Cardiac atrium fibroblast (primary cell): Measurements from ENCODE around the gene PCDHA1. TPM values are rescaled to one million over a fixed set of nuclear protein-coding genes. Genes with fewer than 3 reads are reported as not detected.

Experiments used
- total RNA-seq: library from RNA; depleted of rRNA; stranded (reverse); fragments of >200 nt; gene quantifications from 2 replicates; pipeline ENCODE4 v1.2.3, GENCODE V29; 2015

PCDHA1 gene
- not detected in 2 replicates for total RNA-seq

DNA sequence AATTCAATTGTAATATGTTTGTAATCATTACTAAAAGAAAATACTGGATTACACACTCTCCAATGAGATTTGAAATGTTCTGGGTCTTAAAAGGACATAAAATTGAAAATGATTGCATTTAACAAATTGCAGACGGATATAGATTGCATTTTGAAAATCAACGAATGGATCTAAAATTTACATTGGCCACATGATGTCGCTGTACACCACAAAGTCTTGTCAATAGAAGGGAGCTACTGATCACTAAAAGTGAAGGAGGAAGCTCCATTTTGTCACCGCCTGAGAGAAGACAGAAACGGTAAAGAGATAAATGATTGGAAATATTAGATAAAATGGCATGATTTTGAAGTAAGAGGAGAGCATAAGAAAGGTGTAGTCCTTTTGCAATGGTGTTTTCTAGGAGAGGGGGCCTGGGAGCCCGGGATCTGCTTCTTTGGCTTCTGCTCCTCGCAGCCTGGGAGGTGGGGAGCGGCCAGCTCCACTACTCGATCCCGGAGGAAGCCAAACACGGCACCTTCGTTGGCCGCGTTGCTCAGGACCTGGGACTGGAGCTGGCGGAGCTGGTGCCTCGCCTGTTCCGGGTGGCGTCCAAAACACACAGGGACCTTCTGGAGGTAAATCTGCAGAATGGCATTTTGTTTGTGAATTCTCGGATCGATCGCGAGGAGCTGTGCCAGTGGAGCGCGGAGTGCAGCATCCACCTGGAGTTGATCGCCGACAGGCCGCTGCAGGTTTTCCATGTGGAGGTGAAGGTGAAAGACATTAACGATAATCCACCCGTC lies at the start of gene PCDHA1:
Gene PCDHA1 (plus strand): TSS at position 236 of the 782 bp plus-strand sequence.

DNA sequence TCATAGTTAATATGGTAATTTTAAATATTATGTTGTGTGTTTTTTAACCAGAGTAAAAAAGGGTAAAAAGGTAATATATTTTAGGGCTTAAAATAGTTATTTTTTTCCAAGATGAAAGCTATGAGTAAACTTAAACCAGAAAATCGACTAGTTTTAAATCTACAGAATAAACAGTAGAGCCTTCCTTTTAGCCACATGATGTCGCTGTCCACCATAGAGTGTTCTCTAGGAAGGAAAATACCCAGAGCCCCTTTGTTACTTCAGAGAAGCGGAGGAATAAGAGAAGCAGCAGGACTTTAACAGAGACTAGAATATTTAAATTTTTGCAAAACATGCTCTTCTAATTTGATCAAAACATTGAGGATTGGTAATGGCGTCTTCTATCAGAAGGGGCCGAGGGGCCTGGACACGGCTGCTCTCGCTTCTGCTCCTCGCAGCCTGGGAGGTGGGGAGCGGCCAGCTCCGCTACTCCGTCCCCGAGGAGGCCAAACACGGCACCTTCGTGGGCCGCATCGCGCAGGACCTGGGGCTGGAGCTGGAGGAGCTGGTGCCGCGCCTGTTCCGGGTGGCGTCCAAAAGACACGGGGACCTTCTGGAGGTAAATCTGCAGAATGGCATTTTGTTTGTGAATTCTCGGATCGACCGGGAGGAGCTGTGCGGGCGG lies 8.8 kb downstream of the PCDHA1 start, which contains the start of gene PCDHA2:
Gene PCDHA2 (plus strand): TSS at position 258 of the 664 bp plus-strand sequence.

DNA sequence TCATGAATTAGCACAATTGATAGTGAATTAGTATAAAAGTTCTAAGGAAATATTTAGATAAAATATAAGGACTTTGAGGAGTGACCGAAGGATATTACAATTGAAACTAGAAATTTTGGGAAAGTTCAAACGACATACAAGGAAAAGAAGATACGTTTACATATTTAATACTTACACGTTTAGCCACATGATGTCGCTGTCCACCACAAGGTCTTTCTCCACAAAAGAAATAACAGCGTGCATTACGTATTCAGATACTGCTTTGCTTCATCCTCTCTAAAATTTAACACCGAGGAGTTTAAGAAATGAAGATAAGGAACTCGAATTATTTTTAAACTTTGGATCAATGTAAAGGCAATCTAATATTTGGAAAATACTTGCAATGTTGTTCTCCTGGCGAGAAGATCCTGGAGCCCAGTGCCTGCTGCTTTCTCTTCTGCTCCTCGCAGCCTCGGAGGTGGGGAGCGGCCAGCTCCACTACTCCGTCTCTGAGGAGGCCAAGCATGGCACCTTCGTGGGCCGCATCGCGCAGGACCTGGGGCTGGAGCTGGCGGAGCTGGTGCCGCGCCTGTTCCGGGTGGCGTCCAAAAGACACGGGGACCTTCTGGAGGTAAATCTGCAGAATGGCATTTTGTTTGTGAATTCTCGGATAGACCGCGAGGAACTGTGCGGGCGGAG lies 15.0 kb downstream of the PCDHA1 start, which contains the start of gene PCDHA3:
Gene PCDHA3 (plus strand): TSS at position 242 of the 678 bp plus-strand sequence.

DNA sequence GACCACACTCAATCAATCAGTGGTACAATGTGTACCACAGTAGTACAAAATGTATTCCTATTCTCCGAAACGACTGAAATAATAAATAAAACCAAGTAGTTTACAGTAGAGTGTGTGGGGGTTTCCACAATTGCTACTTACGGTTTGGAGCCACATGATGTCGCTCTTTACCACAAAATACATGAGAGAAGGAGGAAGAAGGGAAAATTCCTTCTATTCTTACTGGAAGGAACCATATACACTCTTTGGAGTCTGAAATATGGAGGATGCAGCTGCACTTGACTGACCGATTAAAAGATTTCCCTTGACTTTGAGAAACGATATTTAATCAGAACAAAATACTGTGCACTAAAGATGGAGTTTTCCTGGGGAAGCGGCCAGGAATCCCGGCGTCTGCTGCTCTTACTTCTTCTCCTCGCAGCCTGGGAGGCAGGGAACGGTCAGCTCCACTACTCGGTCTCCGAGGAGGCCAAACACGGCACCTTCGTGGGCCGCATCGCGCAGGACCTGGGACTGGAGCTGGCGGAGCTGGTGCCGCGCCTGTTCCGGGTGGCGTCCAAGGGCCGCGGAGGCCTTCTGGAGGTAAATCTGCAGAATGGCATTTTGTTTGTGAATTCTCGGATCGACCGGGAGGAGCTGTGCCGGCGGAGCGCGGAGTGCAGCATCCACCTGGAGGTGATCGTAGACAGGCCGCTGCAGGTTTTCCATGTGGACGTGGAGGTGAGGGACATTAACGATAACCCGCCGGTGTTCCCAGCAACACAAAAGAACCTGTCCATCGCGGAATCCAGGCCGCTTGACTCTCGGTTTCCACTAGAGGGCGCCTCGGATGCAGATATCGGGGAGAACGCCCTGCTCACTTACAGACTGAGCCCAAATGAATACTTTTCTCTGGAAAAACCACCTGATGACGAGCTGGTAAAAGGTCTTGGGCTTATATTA lies 21.2 kb downstream of the PCDHA1 start, which contains the start of gene PCDHA4:
Gene PCDHA4 (plus strand): TSS at position 235 of the 942 bp plus-strand sequence.

GRCh38 chr5:140821375-140822280 lies 35.7 kb downstream of the PCDHA1 start, which contains the start of gene PCDHA5:
TSS of gene PCDHA5 (plus strand) at chr5:140821613.

GRCh38 chr5:140827704-140828361 lies 41.9 kb downstream of the PCDHA1 start, which contains the start of gene PCDHA6:
TSS of gene PCDHA6 (plus strand) at chr5:140827960. CDS start at chr5:140828092, 132 bp downstream.

GRCh38 chr5:140833993-140834392 lies 48.1 kb downstream of the PCDHA1 start, which contains the start of gene PCDHA7:
TSS of gene PCDHA7 (plus strand) at chr5:140834269. CDS start at chr5:140834384, 115 bp downstream.

GRCh38 chr5:140840978-140841962 lies 55.3 kb downstream of the PCDHA1 start, which contains the start of gene PCDHA8:
TSS of gene PCDHA8 (plus strand) at chr5:140841187. CDS start at chr5:140841322, 135 bp downstream.

DNA sequence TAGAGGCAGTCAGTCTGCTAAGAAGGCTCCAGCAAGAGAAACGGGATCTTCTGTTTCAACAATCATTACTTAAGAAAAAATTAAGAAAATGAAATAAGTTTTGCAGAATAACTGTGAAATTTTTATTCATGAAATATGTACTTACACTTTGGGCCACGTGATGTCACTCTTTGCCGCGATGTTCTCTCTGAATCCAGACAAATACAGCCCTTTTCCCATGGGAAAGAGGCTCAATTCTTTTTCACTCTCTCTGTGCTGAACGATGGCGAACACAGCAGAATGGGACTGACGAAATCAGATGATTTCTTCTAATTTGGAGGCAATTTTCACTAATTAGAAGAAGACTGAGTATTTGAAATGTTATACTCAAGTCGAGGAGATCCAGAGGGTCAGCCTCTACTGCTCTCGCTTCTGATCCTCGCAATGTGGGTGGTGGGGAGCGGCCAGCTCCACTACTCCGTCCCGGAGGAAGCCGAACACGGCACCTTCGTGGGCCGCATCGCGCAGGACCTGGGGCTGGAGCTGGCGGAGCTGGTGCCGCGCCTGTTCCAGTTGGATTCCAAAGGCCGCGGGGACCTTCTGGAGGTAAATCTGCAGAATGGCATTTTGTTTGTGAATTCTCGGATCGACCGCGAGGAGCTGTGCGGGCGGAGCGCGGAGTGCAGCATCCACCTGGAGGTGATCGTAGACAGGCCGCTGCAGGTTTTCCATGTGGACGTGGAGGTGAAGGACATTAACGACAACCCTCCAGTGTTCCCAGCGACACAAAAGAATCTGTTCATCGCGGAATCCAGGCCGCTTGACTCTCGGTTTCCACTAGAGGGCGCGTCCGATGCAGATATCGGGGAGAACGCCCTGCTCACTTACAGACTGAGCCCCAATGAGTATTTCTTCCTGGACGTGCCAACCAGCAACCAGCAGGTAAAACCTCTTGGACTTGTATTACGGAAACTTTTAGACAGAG lies 62.5 kb downstream of the PCDHA1 start, which contains the start of gene PCDHA9:
Gene PCDHA9 (plus strand): TSS at position 244 of the 964 bp plus-strand sequence. CDS start 114 bp downstream, at position 358.

GRCh38 chr5:140855772-140856674 lies 70.1 kb downstream of the PCDHA1 start, which contains the start of gene PCDHA10:
TSS of gene PCDHA10 (plus strand) at chr5:140855897. CDS start at chr5:140856049, 152 bp downstream.

DNA sequence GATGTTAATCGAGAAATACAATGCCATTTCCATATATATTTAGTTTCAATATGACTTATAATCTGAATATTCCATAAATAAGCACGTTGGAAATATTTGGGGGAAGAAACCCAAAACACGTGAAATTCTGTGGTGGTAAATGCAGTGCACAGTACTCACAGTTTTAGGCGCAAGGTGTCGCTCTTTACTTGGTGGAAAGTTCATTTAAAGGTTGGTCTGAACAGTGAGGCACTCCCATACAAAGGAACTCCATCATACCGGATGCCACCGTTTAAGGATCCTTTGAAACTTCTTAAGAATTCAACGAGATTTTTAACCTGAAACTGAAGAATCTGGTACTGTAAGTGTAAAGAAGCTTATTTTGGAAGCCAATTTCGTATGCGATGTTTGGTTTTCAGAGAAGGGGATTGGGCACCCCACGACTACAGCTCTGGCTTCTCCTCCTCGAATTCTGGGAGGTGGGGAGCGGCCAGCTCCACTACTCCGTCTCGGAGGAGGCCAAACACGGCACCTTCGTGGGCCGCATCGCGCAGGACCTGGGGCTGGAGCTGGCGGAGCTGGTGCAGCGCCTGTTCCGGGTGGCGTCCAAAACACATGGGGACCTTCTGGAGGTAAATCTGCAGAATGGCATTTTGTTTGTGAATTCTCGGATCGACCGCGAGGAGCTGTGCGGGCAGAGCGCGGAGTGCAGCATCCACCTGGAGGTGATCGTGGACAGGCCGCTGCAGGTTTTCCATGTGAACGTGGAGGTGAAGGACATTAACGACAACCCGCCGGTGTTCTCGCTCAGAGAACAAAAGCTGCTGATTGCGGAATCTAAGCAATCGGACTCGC lies 83.0 kb downstream of the PCDHA1 start, which contains the start of gene PCDHA11:
Gene PCDHA11 (plus strand): TSS at position 237 of the 834 bp plus-strand sequence. CDS start 147 bp downstream, at position 384.

DNA sequence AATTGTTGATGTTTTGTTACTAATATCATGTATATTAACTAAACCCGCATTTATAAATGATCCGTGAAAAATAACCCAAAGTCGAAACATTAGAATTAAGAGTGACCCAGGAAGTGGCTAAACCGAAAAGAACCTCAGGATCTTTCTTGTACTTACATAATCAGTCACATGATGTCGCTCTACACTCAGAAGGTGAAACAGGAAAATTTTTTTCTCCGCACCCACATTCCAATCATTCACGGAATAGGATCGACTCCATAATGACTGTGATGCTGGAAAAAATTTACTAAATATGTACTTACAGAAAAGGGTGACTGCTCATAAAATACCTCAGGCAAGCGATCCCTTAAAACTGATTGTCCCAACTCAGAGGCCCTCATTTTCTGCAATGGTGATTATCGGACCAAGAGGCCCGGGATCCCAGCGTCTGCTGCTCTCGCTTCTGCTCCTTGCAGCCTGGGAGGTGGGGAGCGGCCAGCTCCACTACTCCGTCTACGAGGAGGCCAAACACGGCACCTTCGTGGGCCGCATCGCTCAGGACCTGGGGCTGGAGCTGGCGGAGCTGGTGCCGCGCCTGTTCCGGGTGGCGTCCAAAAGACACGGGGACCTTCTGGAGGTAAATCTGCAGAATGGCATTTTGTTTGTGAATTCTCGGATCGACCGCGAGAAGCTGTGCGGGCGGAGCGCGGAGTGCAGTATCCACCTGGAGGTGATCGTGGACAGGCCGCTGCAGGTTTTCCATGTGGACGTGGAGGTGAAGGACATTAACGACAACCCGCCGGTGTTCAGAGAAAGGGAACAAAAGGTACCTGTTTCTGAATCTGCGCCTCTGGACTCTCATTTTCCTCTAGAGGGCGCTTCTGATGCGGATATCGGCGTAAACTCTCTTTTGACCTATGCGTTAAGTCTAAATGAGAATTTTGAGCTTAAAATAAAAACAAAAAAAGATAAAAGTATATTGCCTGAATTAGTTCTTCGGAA lies 89.4 kb downstream of the PCDHA1 start, which contains the start of gene PCDHA12:
Gene PCDHA12 (plus strand): TSS at position 224 of the 981 bp plus-strand sequence. CDS start 165 bp downstream, at position 389.

GRCh38 chr5:140881889-140882590 lies 96.1 kb downstream of the PCDHA1 start, which contains the start of gene PCDHA13:
TSS of gene PCDHA13 (plus strand) at chr5:140882124. CDS start at chr5:140882269, 145 bp downstream.

